PC-9 (cell line): Measurements from ENCODE around the gene VASH2. TPM values are rescaled to one million over a fixed set of nuclear protein-coding genes. Genes with fewer than 3 reads are reported as not detected.
"Not testable (repeated sequence)": the region's sequence is repeated elsewhere in the genome, so short reads cannot be mapped to it uniquely, and the experiment has no call there.

Source experiments
- BruUV-seq: library from RNA; stranded (reverse); fragments of 400-500 nt; replicated peaks from 2 replicates; lab custom pipeline; 2021; lab: Mats Ljungman, UMichigan
- CTCF ChIA-PET: fragments of 300-600 bp; sonication (Branson Sonifier 250); formaldehyde crosslinking; loops from one replicate; lab custom pipeline; 2022; ENCODE audit warnings: antibody characterized with exemption; lab: Charles Lee
- POLR2A ChIA-PET: fragments of 300-600 bp; sonication (Branson Sonifier 250); formaldehyde crosslinking; loops from one replicate; lab custom pipeline; 2022; ENCODE audit warnings: antibody characterized with exemption; ENCODE audit not compliant: unreplicated experiment; lab: Charles Lee
- DNase-seq, 2 experiments: peaks; one replicate each; pipeline versions ENCODE4 v3.0.0 to v3.0.0-alpha.2; 2015 to 2022; ENCODE audit warnings: mixed read lengths in 1 of 2
- H2AFZ ChIP-seq: fragments of 200-600 bp; sonication (generic); 2 replicates; pipeline ENCODE4 v1.8.1; 2017; ENCODE audit warnings: antibody characterized with exemption
- H3F3A ChIP-seq: fragments of 200-600 bp; sonication (generic); 2 replicates; pipeline ENCODE4 v1.8.1; 2017; ENCODE audit warnings: antibody characterized with exemption, mild to moderate bottlenecking, low read depth; ENCODE audit not compliant: insufficient read depth
- H3K27ac ChIP-seq: fragments of 200-600 bp; sonication (generic); 2 replicates; pipeline ENCODE4 v1.6.1; 2016; ENCODE audit warnings: mixed run types
- H3K27me3 ChIP-seq: fragments of 200-600 bp; sonication (generic); 2 replicates; pipeline ENCODE4 v1.6.1; 2016; ENCODE audit warnings: low read depth, mixed run types; ENCODE audit not compliant: insufficient read depth
- H3K36me3 ChIP-seq: fragments of 200-600 bp; sonication (generic); 2 replicates; pipeline ENCODE4 v1.6.1; 2016; ENCODE audit warnings: low read depth, mixed run types
- H3K4me1 ChIP-seq: fragments of 200-600 bp; sonication (generic); replicated peaks from 2 replicates; pipeline ENCODE4 v1.6.1; 2016; ENCODE audit warnings: mixed run types; ENCODE audit not compliant: insufficient read depth
- H3K4me2 ChIP-seq: fragments of 200-600 bp; sonication (generic); 2 replicates; pipeline ENCODE4 v1.6.1; 2017; ENCODE audit warnings: mixed run types
- H3K4me3 ChIP-seq: fragments of 200-600 bp; sonication (generic); 2 replicates; pipeline ENCODE4 v1.6.1; 2016; ENCODE audit warnings: mixed run types
- H3K79me2 ChIP-seq: fragments of 200-600 bp; sonication (generic); 2 replicates; pipeline ENCODE4 v1.6.1; 2017; ENCODE audit warnings: low read depth, mixed run types
- H3K9me2 ChIP-seq: fragments of 200-600 bp; sonication (generic); 2 replicates; pipeline ENCODE4 v1.8.1; 2017; ENCODE audit warnings: mild to moderate bottlenecking; ENCODE audit not compliant: insufficient read depth
- H3K9me3 ChIP-seq: fragments of 200-600 bp; sonication (generic); 2 replicates; pipeline ENCODE4 v1.8.1; 2016; ENCODE audit warnings: low read depth; ENCODE audit not compliant: insufficient read depth
- H4K20me1 ChIP-seq: fragments of 200-600 bp; sonication (generic); 2 replicates; pipeline ENCODE4 v1.8.1; 2017; ENCODE audit not compliant: insufficient read depth
- CTCF ChIP-seq: fragments of 200-600 bp; sonication (generic); conservative IDR thresholded peaks from 2 replicates; pipeline ENCODE4 v1.6.1; 2017; ENCODE audit warnings: mixed run types, antibody characterized with exemption, mild to moderate bottlenecking, moderate library complexity
- EZH2 ChIP-seq: fragments of 200-600 bp; sonication (generic); IDR thresholded peaks from 2 replicates; pipeline ENCODE4 v1.8.0; 2017; ENCODE audit warnings: antibody characterized with exemption, low read depth
- intact Hi-C: fragments of 100-400 bp; cut with micrococcal nuclease; formaldehyde crosslinking; loops from one replicate; pipeline ENCODE4 v1.10.0; 2022; ENCODE audit not compliant: unreplicated experiment
- total RNA-seq: library from RNA; stranded (reverse); gene quantifications from 2 replicates; pipeline ENCODE4 v1.2.3, GENCODE V29; 2021

Gene VASH2
- total RNA-seq, 1 experiment from 2014 or later = not detected

GRCh38 chr1:212990276-212990675 lies 39.9 kb downstream of the VASH2 start:
- CTCF ChIA-PET = interaction anchor here (0.6 kb wide), 2 partner anchors 595 to 1313 kb away, joined by 3 read pairs; no protein-coding TSS in a partner anchor
- no peak overlapping the region for H2AFZ ChIP-seq
- no peaks in the 10 kb centered on the region for H3K27me3 ChIP-seq
- no peak for DNase-seq
- no peaks in the 10 kb centered on the region for H3K4me1 ChIP-seq
- no peaks in the 10 kb centered on the region for H4K20me1 ChIP-seq
- H3K4me2 ChIP-seq = no peak overlapping the region
- H3K9me2 ChIP-seq = no peaks in the 10 kb centered on the region
- no TSS peak for BruUV-seq
- no peak overlapping the region for H3K27ac ChIP-seq
- H3F3A ChIP-seq = 0 out of 2 replicates have a peak, but pooled peaks cover 6% of the 10 kb centered on the region
- H3K36me3 ChIP-seq = peaks cover 6% of the 10 kb centered on the region; the same call in 1 of the 2 replicates
- TF ChIP-seq CTCF (no peak), EZH2 (no peak)
- POLR2A ChIA-PET = interaction anchor here (0.7 kb wide), 1 partner anchor 901 kb away, joined by 4 read pairs; no protein-coding TSS in a partner anchor
- intact Hi-C loops = no loop called here
- no peaks in the 10 kb centered on the region for H3K9me3 ChIP-seq
- no peak overlapping the region for H3K4me3 ChIP-seq
- no peaks in the 10 kb centered on the region for H3K79me2 ChIP-seq

- H3K79me2 ChIP-seq, DNase-seq: not testable (repeated sequence)
- intact Hi-C loops = loop anchor here (2.0 kb wide), 1 partner anchor 931 kb away; no protein-coding TSS in a partner anchor
Measured at GRCh38 chr1:212993960-212994359, 43.6 kb downstream of the VASH2 start.

GRCh38 chr1:212994926-212995325 lies 44.6 kb downstream of the VASH2 start:
- Histone ChIP-seq H2AFZ (no peak overlapping the region), H3K4me2 (no peak overlapping the region), H4K20me1 (no peaks in the 10 kb centered on the region), H3K27me3 (no peaks in the 10 kb centered on the region), H3K9me3 (no peaks in the 10 kb centered on the region), H3K36me3 (peaks cover 6% of the 10 kb centered on the region; the same call in 1 of the 2 replicates), H3F3A (peaks cover 9% of the 10 kb centered on the region; the same call in 1 of the 2 replicates), H3K4me1 (no peaks in the 10 kb centered on the region), H3K9me2 (no peaks in the 10 kb centered on the region), H3K4me3 (no peak overlapping the region), H3K79me2 (no peaks in the 10 kb centered on the region), H3K27ac (no peak overlapping the region)
- BruUV-seq = no TSS peak
- intact Hi-C loops = loop anchor here (1.0 to 5.0 kb wide), 6 partner anchors 203 to 1313 kb away; partner anchors contain the start of genes NSL1 and TATDN3
- ChIA-PET POLR2A (interaction anchor here (0.6 kb wide), 1 partner anchor 518 kb away, joined by 8 read pairs; no protein-coding TSS in a partner anchor), CTCF (interaction anchor here (0.6 to 1.1 kb wide), 3 partner anchors 233 to 665 kb away, joined by 3 to 8 read pairs (median 5); no protein-coding TSS in a partner anchor)
- no peak for DNase-seq
- TF ChIP-seq EZH2 = no peak
- no peak for TF ChIP-seq CTCF

More at GRCh38 chr1:212993960-212994359, 43.6 kb downstream of the VASH2 start:
- H3K27ac ChIP-seq, H3K27me3 ChIP-seq, H2AFZ ChIP-seq, H3K4me3 ChIP-seq, H4K20me1 ChIP-seq, BruUV-seq, H3K4me2 ChIP-seq, H3K4me1 ChIP-seq, H3K9me2 ChIP-seq, H3K36me3 ChIP-seq, H3K9me3 ChIP-seq, POLR2A ChIA-PET: not testable (repeated sequence)
- H3F3A ChIP-seq = peaks cover 10% of the 10 kb centered on the region; the same call in 1 of the 2 replicates
- CTCF ChIA-PET = interaction anchor here (0.6 kb wide), 1 partner anchor 232 kb away, joined by 8 read pairs; no protein-coding TSS in a partner anchor
